SK-N-SH (cell line): ENCODE results near the gene EP300. TPM values are rescaled to one million over a fixed set of nuclear protein-coding genes. Genes with fewer than 3 reads are reported as not detected.

Source experiments
- CTCF ChIA-PET: fragments of 300-600, 350-600 bp; formaldehyde crosslinking; extraction: SDS; loops from one replicate; lab custom pipeline; 2021; lab: Yijun Ruan, JAX
- POLR2A ChIA-PET: fragments of 350-600 bp; sonication (Branson Sonifier 250); formaldehyde crosslinking; extraction: SDS; loops from one replicate; lab custom pipeline; 2020; ENCODE audit warnings: antibody characterized with exemption, inconsistent platforms; lab: Yijun Ruan, JAX
- DNase-seq: peaks from one replicate; pipeline ENCODE4 v3.0.0; 2012
- H2AFZ ChIP-seq: fragments of 200-600 bp; sonication (generic); 2 replicates; pipeline ENCODE4 v1.8.1; 2016; ENCODE audit warnings: antibody characterized with exemption, mild to moderate bottlenecking, low read depth
- H3F3A ChIP-seq: fragments of 200-600 bp; sonication (generic); replicated peaks from 2 replicates; pipeline ENCODE3; 2016; ENCODE audit warnings: antibody characterized with exemption, mild to moderate bottlenecking; ENCODE audit not compliant: insufficient read depth
- H3K27ac ChIP-seq, 2 experiments: fragments of 200-500 bp in 1 of 2; fragments of 200-600 bp in 1 of 2; sonication (Bioruptor generic) in 1 of 2; sonication (generic), shearing (Covaris generic) in 1 of 2; 2 replicates each; pipeline versions ENCODE4 v1.5.1 to v1.6.1; 2014 to 2016; ENCODE audit warnings: low read depth in 2 of 2, inconsistent platforms in 1 of 2, low read length in 1 of 2, mild to moderate bottlenecking in 1 of 2, mixed read lengths in 1 of 2
- H3K27me3 ChIP-seq: fragments of 200-600 bp; sonication (generic), shearing (Covaris generic); 2 replicates; pipeline ENCODE4 v1.6.1; 2016; ENCODE audit warnings: mixed run types; ENCODE audit not compliant: insufficient read depth
- H3K36me3 ChIP-seq, 2 experiments: fragments of 200-500 bp in 1 of 2; fragments of 200-600 bp in 1 of 2; sonication (Bioruptor generic) in 1 of 2; sonication (generic) in 1 of 2; replicated peaks in 1 of 2; 2 replicates each; pipeline versions ENCODE3 to v1.5.1; 2014 to 2016; ENCODE audit warnings: low read length in 1 of 2, mild to moderate bottlenecking in 1 of 2; ENCODE audit not compliant: insufficient read depth in 2 of 2, control insufficient read depth in 1 of 2
- H3K4me1 ChIP-seq, 2 experiments: fragments of 200-500 bp in 1 of 2; fragments of 200-600 bp in 1 of 2; sonication (Bioruptor generic) in 1 of 2; sonication (generic), shearing (Covaris generic) in 1 of 2; 2 replicates each; pipeline versions ENCODE4 v1.5.1 to v1.6.1; 2014 to 2016; ENCODE audit warnings: low read depth in 1 of 2, low read length in 1 of 2, mixed run types in 1 of 2; ENCODE audit not compliant: insufficient read depth in 2 of 2, control insufficient read depth in 1 of 2
- H3K4me2 ChIP-seq: fragments of 200-600 bp; sonication (generic), shearing (Covaris generic); 2 replicates; pipeline ENCODE4 v1.6.1; 2017; ENCODE audit warnings: mixed run types
- H3K4me3 ChIP-seq, 2 experiments: fragments of 200-500 bp in 1 of 2; fragments of 200-600 bp in 1 of 2; sonication (Bioruptor generic) in 1 of 2; sonication (generic), shearing (Covaris generic) in 1 of 2; 2 replicates each; pipeline versions ENCODE4 v1.5.1 to v1.8.1; 2014 to 2016; ENCODE audit warnings: low read depth in 2 of 2, inconsistent platforms in 1 of 2, low read length in 1 of 2, mild to moderate bottlenecking in 1 of 2, mixed read lengths in 1 of 2, moderate library complexity in 1 of 2
- H3K79me2 ChIP-seq: fragments of 200-600 bp; sonication (generic); 2 replicates; pipeline ENCODE4 v1.8.1; 2017; ENCODE audit warnings: mild to moderate bottlenecking; ENCODE audit not compliant: insufficient read depth
- H3K9ac ChIP-seq: fragments of 200-600 bp; sonication (generic); 2 replicates; pipeline ENCODE4 v1.6.1; 2017; ENCODE audit warnings: mixed run types
- H3K9me2 ChIP-seq: fragments of 200-600 bp; sonication (generic); 2 replicates; pipeline ENCODE4 v1.6.1; 2017; ENCODE audit warnings: mixed run types
- H3K9me3 ChIP-seq: fragments of 200-600 bp; sonication (generic); 2 replicates; pipeline ENCODE4 v1.6.1; 2017; ENCODE audit warnings: mixed run types, mild to moderate bottlenecking, moderate library complexity
- H4K20me1 ChIP-seq: fragments of 200-600 bp; sonication (generic); 2 replicates; pipeline ENCODE4 v1.6.1; 2017; ENCODE audit warnings: mild to moderate bottlenecking, mixed run types; ENCODE audit not compliant: insufficient read depth
- CHD2 ChIP-seq: fragments of 150-350 bp; IDR thresholded peaks from 2 replicates; pipeline ENCODE4 v1.6.1; 2018; ENCODE audit warnings: low read length; ENCODE audit not compliant: partially characterized antibody
- CTCF ChIP-seq: fragments of 200-600 bp; sonication (generic); IDR thresholded peaks from 2 replicates; pipeline ENCODE4 v1.6.1; 2017; ENCODE audit warnings: antibody characterized with exemption, mild to moderate bottlenecking, moderate library complexity
- ELF1 ChIP-seq: IDR thresholded peaks from 2 replicates; pipeline ENCODE4 v1.4.0; 2012
- EZH2phosphoT487 ChIP-seq: fragments of 200-600 bp; sonication (generic); IDR thresholded peaks from 2 replicates; pipeline ENCODE4 v1.6.1; 2017; ENCODE audit warnings: low read depth, mixed run types, mild to moderate bottlenecking, antibody characterized with exemption, moderate library complexity, borderline replicate concordance
- GATA2 ChIP-seq: sonication (generic); formaldehyde crosslinking; IDR thresholded peaks from 2 replicates; pipeline ENCODE4 v1.5.0; 2020; ENCODE audit warnings: mild to moderate bottlenecking, missing genetic modification reagents
- IRF3 ChIP-seq: fragments of 150-350 bp; IDR thresholded peaks from 2 replicates; pipeline ENCODE4 v1.6.1; 2016; ENCODE audit warnings: mild to moderate bottlenecking, low read depth, low read length
- JUND ChIP-seq: IDR thresholded peaks from 2 replicates; pipeline ENCODE4 v1.4.0; 2012
- NRF1 ChIP-seq: IDR thresholded peaks from 2 replicates; pipeline ENCODE4 v1.6.1; 2012; ENCODE audit warnings: low read depth, mild to moderate bottlenecking, low read length
- RFX5 ChIP-seq: IDR thresholded peaks from 2 replicates; pipeline ENCODE4 v1.6.1; 2012; ENCODE audit warnings: mild to moderate bottlenecking, improper control_type of control experiment, low read length
- SIN3A ChIP-seq: IDR thresholded peaks from 2 replicates; pipeline ENCODE4 v1.6.1; 2012; ENCODE audit warnings: low read depth, mild to moderate bottlenecking, low read length, moderate library complexity, borderline replicate concordance
- TEAD4 ChIP-seq: IDR thresholded peaks from 2 replicates; pipeline ENCODE4 v1.4.0; 2012; ENCODE audit warnings: mild to moderate bottlenecking, borderline replicate concordance; ENCODE audit not compliant: insufficient read depth
- USF1 ChIP-seq: IDR thresholded peaks from 2 replicates; pipeline ENCODE4 v1.4.0; 2012; ENCODE audit warnings: low read depth, borderline replicate concordance
- ZBTB33 ChIP-seq: IDR thresholded peaks from 2 replicates; pipeline ENCODE4 v1.4.0; 2012; ENCODE audit warnings: low read depth, borderline replicate concordance
- WGBS: methylation state at CpG from one replicate; pipeline ENCODE4 v1.1.6; 2017; ENCODE audit warnings: low lambda C conversion rate; 5-methylcytosine and 5-hydroxymethylcytosine counted together
- polyA plus RNA-seq, 3 experiments: library from polyadenylated mRNA; depleted of rRNA; stranded (reverse); fragments of >200 nt; gene quantifications; 2 replicates each; pipeline ENCODE4 v1.2.3, GENCODE V29; 2012

The EP300 gene
- polyA plus RNA-seq, 1 of the 3 experiments (the other 2 are of a cell fraction): 7.1 TPM

- no peak for TF ChIP-seq EZH2phosphoT487
These were observed 21.6 kb upstream of the EP300 start (continued) for GRCh38 chr22:41070665-41071331.

GRCh38 chr22:41074061-41074460 is 18.3 kb upstream of the EP300 start:
- POLR2A ChIA-PET: no interaction called here
- Histone ChIP-seq H3K9ac (no peak overlapping the region), H3K27ac (no peak overlapping the region)
- WGBS: 88% methylated on average over 7 of the region's 11 CpGs
- TF ChIP-seq CHD2 (no peak), JUND (no peak), NRF1 (no peak), ZBTB33 (no peak), CTCF (no peak), ELF1 (no peak), RFX5 (no peak), GATA2 (CRISPR knock-in tag) (no peak), TEAD4 (no peak), SIN3A (no peak), USF1 (no peak), IRF3 (no peak)
- TF ChIP-seq, all 33 proteins: peak for 0
- H3K36me3 ChIP-seq: no peaks in the 10 kb centered on the region
- H3K4me1 ChIP-seq: no peaks in the 10 kb centered on the region
- no peak for DNase-seq
- H3K27me3 ChIP-seq: no peaks in the 10 kb centered on the region
- no peak overlapping the region for H3K4me2 ChIP-seq
- no peaks in the 10 kb centered on the region for H3K9me3 ChIP-seq
- H3K9me2 ChIP-seq: no peaks in the 10 kb centered on the region
- no peaks in the 10 kb centered on the region for H4K20me1 ChIP-seq
- H3K4me3 ChIP-seq: no peak overlapping the region
- no peak overlapping the region for H2AFZ ChIP-seq
- H3K79me2 ChIP-seq: no peaks in the 10 kb centered on the region
- CTCF ChIA-PET: no interaction called here
- H3F3A ChIP-seq: no peaks in the 10 kb centered on the region
